ENCODE measurements around the gene DDX24. TPM values are rescaled to one million over a fixed set of nuclear protein-coding genes. Genes with fewer than 3 reads are reported as not detected.
A peak's percentile ranks its signal among the peaks of the same experiment; 100 is the strongest.

Gene DDX24, protein sequence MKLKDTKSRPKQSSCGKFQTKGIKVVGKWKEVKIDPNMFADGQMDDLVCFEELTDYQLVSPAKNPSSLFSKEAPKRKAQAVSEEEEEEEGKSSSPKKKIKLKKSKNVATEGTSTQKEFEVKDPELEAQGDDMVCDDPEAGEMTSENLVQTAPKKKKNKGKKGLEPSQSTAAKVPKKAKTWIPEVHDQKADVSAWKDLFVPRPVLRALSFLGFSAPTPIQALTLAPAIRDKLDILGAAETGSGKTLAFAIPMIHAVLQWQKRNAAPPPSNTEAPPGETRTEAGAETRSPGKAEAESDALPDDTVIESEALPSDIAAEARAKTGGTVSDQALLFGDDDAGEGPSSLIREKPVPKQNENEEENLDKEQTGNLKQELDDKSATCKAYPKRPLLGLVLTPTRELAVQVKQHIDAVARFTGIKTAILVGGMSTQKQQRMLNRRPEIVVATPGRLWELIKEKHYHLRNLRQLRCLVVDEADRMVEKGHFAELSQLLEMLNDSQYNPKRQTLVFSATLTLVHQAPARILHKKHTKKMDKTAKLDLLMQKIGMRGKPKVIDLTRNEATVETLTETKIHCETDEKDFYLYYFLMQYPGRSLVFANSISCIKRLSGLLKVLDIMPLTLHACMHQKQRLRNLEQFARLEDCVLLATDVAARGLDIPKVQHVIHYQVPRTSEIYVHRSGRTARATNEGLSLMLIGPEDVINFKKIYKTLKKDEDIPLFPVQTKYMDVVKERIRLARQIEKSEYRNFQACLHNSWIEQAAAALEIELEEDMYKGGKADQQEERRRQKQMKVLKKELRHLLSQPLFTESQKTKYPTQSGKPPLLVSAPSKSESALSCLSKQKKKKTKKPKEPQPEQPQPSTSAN
- 168 and 177 TPM in 2 replicates for total RNA-seq
- long read RNA-seq, full-length matches to known transcripts = 237 of 286 reads
- long read RNA-seq, partial matches to known transcripts = 33 of 286 reads
- long read RNA-seq, other reads (novel, unspliced or antisense) = 16 of 286 reads

DNA sequence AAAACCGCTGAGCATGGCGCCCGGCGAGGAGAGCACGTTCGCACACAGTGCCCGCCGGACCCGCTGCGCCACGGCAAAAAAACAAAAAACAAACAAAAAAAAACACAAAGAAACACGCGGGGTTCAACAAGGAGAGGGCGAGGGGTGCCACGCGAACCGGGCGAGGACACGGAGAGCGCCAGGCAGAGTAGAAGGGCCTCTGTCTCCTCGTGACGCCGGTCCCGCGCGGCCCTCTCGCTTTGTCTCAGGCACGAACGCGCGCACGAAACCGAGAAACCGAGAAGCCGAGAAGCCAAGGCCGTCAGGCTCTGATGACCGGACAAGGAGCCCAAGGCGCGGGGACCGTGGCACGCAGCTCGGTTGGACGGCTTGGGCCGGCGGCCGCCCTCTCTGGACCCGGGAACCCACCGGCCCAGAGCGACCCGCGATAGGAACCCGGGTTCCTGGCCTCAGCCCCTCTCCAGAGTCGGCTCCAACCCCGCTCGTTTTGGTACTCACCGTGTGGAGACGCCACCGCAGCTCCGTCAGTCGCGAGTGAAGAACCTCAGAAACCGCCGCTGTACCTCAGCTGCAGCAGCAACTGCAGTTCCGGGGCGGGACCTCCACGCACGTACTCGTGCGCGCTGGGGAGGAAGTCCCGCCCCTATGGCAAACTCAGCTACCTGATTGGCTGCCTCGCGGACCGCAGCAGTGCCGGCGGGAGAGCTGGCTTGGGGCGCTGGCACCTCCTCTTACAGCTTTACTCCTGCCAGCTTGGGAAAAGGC is at the start of gene DDX24, which contains the start of gene IFI27L1:
DDX24 (minus strand) TSS at position 582 of the 765 bp plus-strand sequence. CDS start 1,460 bp downstream, outside the sequence.
IFI27L1 (plus strand) TSS at position 690 of the 765 bp plus-strand sequence. CDS start 15,628 bp downstream, outside the sequence.
- no peaks in the 10 kb centered on the region for H3K9me3 Mint-ChIP-seq
- TF ChIP-seq, protein P1, sequence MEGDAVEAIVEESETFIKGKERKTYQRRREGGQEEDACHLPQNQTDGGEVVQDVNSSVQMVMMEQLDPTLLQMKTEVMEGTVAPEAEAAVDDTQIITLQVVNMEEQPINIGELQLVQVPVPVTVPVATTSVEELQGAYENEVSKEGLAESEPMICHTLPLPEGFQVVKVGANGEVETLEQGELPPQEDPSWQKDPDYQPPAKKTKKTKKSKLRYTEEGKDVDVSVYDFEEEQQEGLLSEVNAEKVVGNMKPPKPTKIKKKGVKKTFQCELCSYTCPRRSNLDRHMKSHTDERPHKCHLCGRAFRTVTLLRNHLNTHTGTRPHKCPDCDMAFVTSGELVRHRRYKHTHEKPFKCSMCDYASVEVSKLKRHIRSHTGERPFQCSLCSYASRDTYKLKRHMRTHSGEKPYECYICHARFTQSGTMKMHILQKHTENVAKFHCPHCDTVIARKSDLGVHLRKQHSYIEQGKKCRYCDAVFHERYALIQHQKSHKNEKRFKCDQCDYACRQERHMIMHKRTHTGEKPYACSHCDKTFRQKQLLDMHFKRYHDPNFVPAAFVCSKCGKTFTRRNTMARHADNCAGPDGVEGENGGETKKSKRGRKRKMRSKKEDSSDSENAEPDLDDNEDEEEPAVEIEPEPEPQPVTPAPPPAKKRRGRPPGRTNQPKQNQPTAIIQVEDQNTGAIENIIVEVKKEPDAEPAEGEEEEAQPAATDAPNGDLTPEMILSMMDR (conservative IDR thresholded peaks at IDR 0.05) = no peak
- H3K27ac Mint-ChIP-seq (ENCODE audit: unreplicated experiment) = peak within 1 kb of the TSS; percentile 99
- peak; percentile 92 for DNase-seq (ENCODE audit: low read depth, low spot score)
- peaks cover 53% of the 10 kb centered on the region for H3K4me1 Mint-ChIP-seq
- H3K27me3 Mint-ChIP-seq (ENCODE audit: low read depth) = no peaks in the 10 kb centered on the region
- peaks cover 29% of the 10 kb centered on the region for H3K36me3 Mint-ChIP-seq (ENCODE audit: low read depth)
- H3K4me3 Mint-ChIP-seq = peak within 1 kb of the TSS; percentile 98

DNA sequence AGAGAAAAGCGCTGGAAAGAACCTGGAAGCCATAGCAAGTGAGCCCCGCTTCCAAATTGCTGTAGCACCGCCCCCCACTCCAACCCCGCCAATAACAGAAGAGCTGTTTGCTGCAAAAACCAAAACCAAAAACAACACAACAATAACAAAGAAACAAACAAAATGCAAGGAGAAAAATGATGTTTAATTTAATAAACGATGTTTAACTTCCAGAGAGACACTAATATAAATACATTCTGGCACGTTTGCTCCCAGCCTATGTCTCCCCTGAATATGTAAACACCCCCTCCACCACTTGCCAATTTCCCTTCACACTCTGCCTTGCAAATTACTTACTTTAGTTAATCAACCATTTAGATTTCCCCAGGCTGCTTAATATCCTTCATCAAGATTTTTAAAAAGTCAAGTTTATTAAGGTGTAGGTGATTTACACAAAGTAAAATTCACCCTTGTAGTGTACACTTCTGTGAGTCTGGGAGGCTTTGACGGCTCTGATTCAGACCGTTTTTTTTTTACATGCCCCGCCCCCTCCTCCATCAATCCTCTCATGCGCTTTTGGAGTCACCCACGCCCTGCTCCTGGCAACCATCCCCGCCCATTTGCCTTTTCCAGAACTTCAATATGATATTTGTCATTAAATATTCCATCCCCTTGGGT is 48.9 kb upstream of the DDX24 start:
- Mint-ChIP-seq H3K4me3 (peak overlapping the region; percentile 93), H3K27me3 (ENCODE audit: low read depth) (peaks cover 6% of the 10 kb centered on the region), H3K4me1 (peaks cover 18% of the 10 kb centered on the region), H3K9me3 (no peaks in the 10 kb centered on the region), H3K27ac (ENCODE audit: unreplicated experiment) (peak overlapping the region; percentile 36), H3K36me3 (ENCODE audit: low read depth) (no peaks in the 10 kb centered on the region)
- TF ChIP-seq, protein P1 (conservative IDR thresholded peaks at IDR 0.05) = no peak
- peak; percentile 38 for DNase-seq (ENCODE audit: low read depth, low spot score)

DNA sequence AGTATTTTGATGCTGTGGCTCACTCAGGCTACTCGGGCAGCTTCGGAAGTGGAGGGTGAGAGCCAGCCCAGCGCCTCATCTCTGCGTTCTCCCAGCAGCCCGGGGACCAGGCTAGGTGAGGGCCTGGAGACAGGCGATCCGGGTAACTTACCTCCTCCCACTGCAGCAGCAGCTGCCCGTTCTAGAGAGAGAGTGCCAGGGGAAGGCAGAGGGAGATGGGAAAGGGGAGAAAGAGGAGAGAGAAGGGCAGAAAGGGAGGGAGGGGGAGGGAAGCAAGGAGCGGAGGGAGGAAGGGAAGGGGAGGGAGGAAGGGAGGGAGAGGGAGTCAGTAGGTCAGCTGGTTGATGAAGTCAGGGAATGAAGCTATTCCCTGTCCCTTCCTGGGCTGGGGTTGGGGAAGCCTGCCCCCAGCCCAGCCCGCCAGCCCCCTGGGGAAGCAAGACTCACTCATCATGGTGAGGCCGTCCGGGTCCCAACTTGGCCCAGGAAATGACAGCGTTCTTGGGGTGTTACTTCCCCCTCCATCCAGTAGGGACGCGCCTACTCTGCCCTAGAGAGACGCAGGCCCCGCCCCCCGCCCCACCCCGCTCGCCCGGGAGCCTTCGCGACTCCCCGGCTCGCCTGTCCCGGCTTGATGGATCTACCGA is 48.2 kb upstream of the DDX24 start, which contains the start of gene IFI27L2:
IFI27L2 (minus strand) TSS at position 494 of the 647 bp plus-strand sequence; CDS start at position 454, 40 bp downstream.
- H3K4me1 Mint-ChIP-seq = peaks cover 18% of the 10 kb centered on the region
- no peaks in the 10 kb centered on the region for H3K9me3 Mint-ChIP-seq
- H3K27ac Mint-ChIP-seq (ENCODE audit: unreplicated experiment) = peak within 1 kb of the TSS; percentile 37
- peaks cover 6% of the 10 kb centered on the region for H3K27me3 Mint-ChIP-seq (ENCODE audit: low read depth)
- TF ChIP-seq, protein P1 (conservative IDR thresholded peaks at IDR 0.05) = peak; percentile 48
- H3K4me3 Mint-ChIP-seq = peak within 1 kb of the TSS; percentile 93
- no peaks in the 10 kb centered on the region for H3K36me3 Mint-ChIP-seq (ENCODE audit: low read depth)
- peak; percentile 44 for DNase-seq (ENCODE audit: low read depth, low spot score)

DNA sequence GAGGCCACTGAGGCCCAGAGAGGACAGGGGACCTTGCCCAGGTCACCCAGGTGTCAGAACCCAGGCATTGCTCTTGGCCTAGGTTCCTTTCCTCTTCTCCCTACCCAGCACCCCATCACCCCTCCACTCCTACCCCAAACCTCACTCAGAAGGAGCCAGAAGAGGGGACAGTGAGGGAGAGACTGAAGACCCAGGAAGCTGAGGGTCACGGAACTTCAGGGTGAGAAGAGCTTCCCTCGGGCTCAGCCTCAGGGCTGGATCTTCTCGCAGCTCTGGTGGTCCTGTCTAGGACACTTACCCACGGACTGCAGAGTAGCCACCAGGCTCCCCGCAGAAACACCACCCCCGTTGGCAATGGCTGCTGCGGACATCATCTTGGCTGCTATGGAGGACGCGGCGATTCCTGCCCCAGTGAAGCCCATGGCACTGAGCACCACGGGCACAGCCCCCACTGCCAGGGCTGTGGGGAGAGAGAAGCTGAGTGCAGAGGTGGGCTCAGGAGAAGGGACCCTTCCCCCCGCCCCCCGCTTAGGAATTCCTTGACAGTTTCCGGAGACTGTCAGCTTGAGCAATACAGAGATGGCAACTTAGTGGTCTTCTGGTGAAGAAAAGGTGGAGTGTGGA is 47.3 kb upstream of the DDX24 start:
- Mint-ChIP-seq H3K9me3 (no peaks in the 10 kb centered on the region), H3K27ac (ENCODE audit: unreplicated experiment) (peak overlapping the region; percentile 37), H3K36me3 (ENCODE audit: low read depth) (no peaks in the 10 kb centered on the region), H3K4me3 (peak overlapping the region; percentile 93), H3K27me3 (ENCODE audit: low read depth) (peaks cover 6% of the 10 kb centered on the region), H3K4me1 (peaks cover 18% of the 10 kb centered on the region)
- TF ChIP-seq, protein P1 (conservative IDR thresholded peaks at IDR 0.05) = no peak
- DNase-seq (ENCODE audit: low read depth, low spot score) = no peak

Data from neural crest cell (in vitro differentiated cells).